Fibroblast of lung (primary cell): Measurements from ENCODE around the gene FAM174C. TPM values are rescaled to one million over a fixed set of nuclear protein-coding genes. Genes with fewer than 3 reads are reported as not detected.

Experiments
- DNase-seq, 2 donors: peaks; one replicate each; pipeline versions ENCODE4 v3.0.0 to v3.0.0-alpha.2; 2010; ENCODE audit warnings: low read depth in 2 of 2
- H2AFZ ChIP-seq: 2 replicates; pipeline ENCODE4 v1.5.1; 2012; ENCODE audit warnings: low read length, control low read depth, inconsistent platforms
- H3K27ac ChIP-seq: 2 replicates; pipeline ENCODE4 v1.5.1; 2011; ENCODE audit warnings: low read length, control low read depth; ENCODE audit not compliant: insufficient read depth
- H3K27me3 ChIP-seq: 2 replicates; pipeline ENCODE4 v1.5.1; 2011; ENCODE audit warnings: mild to moderate bottlenecking, low read length; ENCODE audit not compliant: control insufficient read depth, insufficient read depth
- H3K36me3 ChIP-seq: 2 replicates; pipeline ENCODE4 v1.5.1; 2011; ENCODE audit warnings: low read length; ENCODE audit not compliant: control insufficient read depth, insufficient read depth
- H3K4me1 ChIP-seq: 2 replicates; pipeline ENCODE4 v1.5.1; 2011; ENCODE audit warnings: low read length; ENCODE audit not compliant: control insufficient read depth, insufficient read depth; ENCODE audit errors: extremely low read depth
- H3K4me2 ChIP-seq: 2 replicates; pipeline ENCODE4 v1.5.1; 2011; ENCODE audit warnings: low read length, control low read depth; ENCODE audit not compliant: insufficient read depth; ENCODE audit errors: extremely low read depth
- H3K4me3 ChIP-seq, 4 experiments: fragments of 200-600 bp in 1 of 4; sonication (generic) in 1 of 4; replicated peaks in 1 of 4; 2 replicates each; pipeline ENCODE4 v1.5.1; 2011 to 2016; ENCODE audit warnings: low read length in 4 of 4, low read depth in 3 of 4, mild to moderate bottlenecking in 3 of 4, control low read depth in 2 of 4, inconsistent platforms in 1 of 4, mixed read lengths in 1 of 4; ENCODE audit not compliant: insufficient read depth in 1 of 4; ENCODE audit errors: control extremely low read depth in 1 of 4
- H3K79me2 ChIP-seq: 2 replicates; pipeline ENCODE4 v1.5.1; 2012; ENCODE audit warnings: mild to moderate bottlenecking, low read length, inconsistent platforms; ENCODE audit not compliant: control insufficient read depth, insufficient read depth
- H3K9ac ChIP-seq: 2 replicates; pipeline ENCODE4 v1.5.1; 2011; ENCODE audit warnings: mild to moderate bottlenecking, low read length, control low read depth; ENCODE audit not compliant: insufficient read depth
- H3K9me3 ChIP-seq: 2 replicates; pipeline ENCODE4 v1.5.1; 2012; ENCODE audit warnings: low read depth, low read length; ENCODE audit not compliant: control insufficient read depth, insufficient read depth
- H4K20me1 ChIP-seq: 2 replicates; pipeline ENCODE4 v1.5.1; 2011; ENCODE audit warnings: low read length; ENCODE audit not compliant: control insufficient read depth, insufficient read depth; ENCODE audit errors: extremely low read depth
- CTCF ChIP-seq, 2 donors: IDR thresholded peaks in 1 of 2; conservative IDR thresholded peaks in 1 of 2; 1 replicate in 1 of 2; 2 replicates in 1 of 2; pipeline ENCODE4 v1.5.1; 2011 to 2012; ENCODE audit warnings: low read length in 2 of 2, control low read depth in 1 of 2, inconsistent platforms in 1 of 2, low read depth in 1 of 2, mild to moderate bottlenecking in 1 of 2
- EZH2 ChIP-seq: IDR thresholded peaks from 2 replicates; pipeline ENCODE4 v1.5.1; 2012; ENCODE audit warnings: low read length, control low read depth, mild to moderate bottlenecking; ENCODE audit errors: missing control alignments
- polyA plus RNA-seq, 2 donors: library from polyadenylated mRNA; depleted of rRNA in 1 of 2; stranded (reverse) in 1 of 2; unstranded in 1 of 2; fragments of >200 nt; gene quantifications; 2 replicates each; pipeline ENCODE4 v1.2.1, GENCODE V29; 2011 to 2012; ENCODE audit warnings: missing spikeins in 1 of 2
- total RNA-seq: library from RNA; depleted of rRNA; stranded (reverse); fragments of >200 nt; gene quantifications from 2 replicates; pipeline ENCODE4 v1.2.1, GENCODE V29; 2014

Gene FAM174C
- total and polyA plus RNA-seq, 2 donors (not counting 1 experiment from before 2014, with no cell fraction given): 16.1 to 22.5 TPM

GRCh38 chr19:1312767-1313694, 37.7 kb downstream of the FAM174C start:
- H3K4me1 ChIP-seq: no peaks in the 10 kb centered on the region
- DNase-seq: peak; percentile 11 to 77
- H3K9ac ChIP-seq: no peak overlapping the region
- no peak overlapping the region for H3K4me3 ChIP-seq
- no peaks in the 10 kb centered on the region for H3K9me3 ChIP-seq
- no peak overlapping the region for H3K27ac ChIP-seq
- no peak for TF ChIP-seq EZH2
- no peak for TF ChIP-seq CTCF (conservative IDR thresholded peaks at IDR 0.05 in 1 of 2, IDR thresholded peaks at IDR 0.05 in 1 of 2; ENCODE audit: low read depth in 1 of 2, low read length in 2 of 2)
- H3K36me3 ChIP-seq: no peaks in the 10 kb centered on the region
- H2AFZ ChIP-seq: no peak overlapping the region
- H3K79me2 ChIP-seq: no peaks in the 10 kb centered on the region
- H3K4me2 ChIP-seq: no peak overlapping the region
- no peaks in the 10 kb centered on the region for H4K20me1 ChIP-seq
- peaks cover 17% of the 10 kb centered on the region for H3K27me3 ChIP-seq

- Histone ChIP-seq H3K36me3 (no peaks in the 10 kb centered on the region), H3K79me2 (no peaks in the 10 kb centered on the region), H3K9ac (no peak overlapping the region), H3K27me3 (peaks cover 19% of the 10 kb centered on the region), H3K4me2 (no peak overlapping the region), H3K27ac (no peak overlapping the region), H3K9me3 (no peaks in the 10 kb centered on the region), H3K4me1 (no peaks in the 10 kb centered on the region), H4K20me1 (no peaks in the 10 kb centered on the region), H2AFZ (no peak overlapping the region), H3K4me3 (no peak overlapping the region)
- DNase-seq: no peak
- TF ChIP-seq CTCF (conservative IDR thresholded peaks at IDR 0.05 in 1 of 2, IDR thresholded peaks at IDR 0.05 in 1 of 2; ENCODE audit: low read depth in 1 of 2, low read length in 2 of 2) (no peak), EZH2 (no peak)
These were observed 38.6 kb downstream of the FAM174C start for GRCh38 chr19:1313695-1314613.
